Lung (tissue), 12 donors: ENCODE measurements around the gene SGCE. TPM values are rescaled to one million over a fixed set of nuclear protein-coding genes. Genes with fewer than 3 reads are reported as not detected.

Experiments used
- ATAC-seq: fragments of 200-7000 bp; cut with Tn5 transposase; one replicate; pipeline ENCODE4 v1.9.1; 2020; ENCODE audit warnings: moderate number of reproducible peaks; ENCODE audit not compliant: insufficient read depth, low FRiP score
- DNase-seq, 3 donors: peaks; one replicate each; pipeline ENCODE4 v3.0.0-alpha.2; 2013 to 2017
- H3K27ac ChIP-seq, 2 donors: one replicate each; pipeline ENCODE4 v1.5.1; 2013; ENCODE audit warnings: mild to moderate bottlenecking in 2 of 2, moderate library complexity in 2 of 2, control low read depth in 1 of 2, inconsistent platforms in 1 of 2, low read depth in 1 of 2, low read length in 1 of 2
- H3K27me3 ChIP-seq, 3 donors: one replicate each; pipeline ENCODE4 v1.5.1; 2013; ENCODE audit warnings: low read length in 2 of 3; ENCODE audit not compliant: control insufficient read depth in 3 of 3, insufficient read depth in 3 of 3
- H3K36me3 ChIP-seq, 4 donors: one replicate each; pipeline ENCODE4 v1.5.1; 2013; ENCODE audit warnings: low read length in 4 of 4, mild to moderate bottlenecking in 1 of 4, moderate library complexity in 1 of 4; ENCODE audit not compliant: control insufficient read depth in 4 of 4, insufficient read depth in 4 of 4
- H3K4me1 ChIP-seq, 5 donors: one replicate each; pipeline ENCODE4 v1.5.1; 2013; ENCODE audit warnings: low read length in 5 of 5, mild to moderate bottlenecking in 2 of 5, moderate library complexity in 1 of 5; ENCODE audit not compliant: control insufficient read depth in 5 of 5, insufficient read depth in 5 of 5
- H3K4me3 ChIP-seq: one replicate; pipeline ENCODE4 v1.5.1; 2013; ENCODE audit warnings: mild to moderate bottlenecking, control low read depth, moderate library complexity
- H3K9ac ChIP-seq, 2 donors: one replicate each; pipeline ENCODE4 v1.5.1; 2013; ENCODE audit warnings: low read length in 2 of 2, control low read depth in 1 of 2; ENCODE audit not compliant: insufficient read depth in 1 of 2
- H3K9me3 ChIP-seq, 4 donors: one replicate each; pipeline ENCODE4 v1.5.1; 2013; ENCODE audit warnings: low read length in 3 of 4, mild to moderate bottlenecking in 1 of 4, moderate library complexity in 1 of 4; ENCODE audit not compliant: control insufficient read depth in 4 of 4, insufficient read depth in 3 of 4
- WGBS, 2 donors: extraction: QIAGEN DNeasy Blood & Tissue Kit; methylation state at CpG; one replicate each; pipeline ENCODE4 v1.1.7; 2013; 5-methylcytosine and 5-hydroxymethylcytosine counted together
- polyA plus RNA-seq, 2 donors: library from polyadenylated mRNA; stranded (reverse); fragments of 200-250 nt; gene quantifications; one replicate each; pipeline ENCODE4 v1.2.1, GENCODE V29; 2013
- total RNA-seq, 2 donors: library from RNA; depleted of rRNA in 1 of 2; stranded (reverse); fragments of >200 nt in 1 of 2; gene quantifications; one replicate each; pipeline ENCODE4 v1.2.1, GENCODE V29; 2014 to 2021
- TF ChIP-seq, protein P1 (sequence below): IDR thresholded peaks from 2 replicates; pipeline ENCODE4 v1.5.1; 2012; ENCODE audit warnings: mild to moderate bottlenecking; ENCODE audit errors: control extremely low read depth, extremely low read depth
- donor health status: control.
- donor health status: control.
- donor health status: Bipolar disorder and iron deficiency.
- donor health status: healthy.
- donor health status: DM: yes; HTN: yes; CAD: no.

Gene SGCE
- total and polyA plus RNA-seq, 4 donors, result 22.9 to 171 (median 32.9) TPM

DNA sequence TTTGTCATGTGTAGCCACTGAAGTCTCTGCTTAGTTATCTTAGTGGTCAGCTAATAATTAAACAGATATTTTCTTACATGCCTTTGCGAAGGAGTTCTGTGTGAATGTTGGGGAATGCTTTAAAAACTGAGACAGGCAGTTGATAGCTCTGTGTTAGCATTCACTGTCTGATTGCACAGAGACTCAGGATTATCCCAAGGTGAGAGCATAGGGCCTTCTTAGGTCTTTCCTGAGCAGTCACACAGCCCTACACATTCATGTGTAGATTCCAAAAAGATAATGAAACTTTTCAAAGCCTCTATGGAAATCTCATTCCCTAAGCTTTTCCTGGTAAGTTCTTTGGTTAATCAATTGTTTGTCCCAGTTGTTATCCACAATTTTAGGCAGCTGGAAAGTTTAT lies 78.6 kb downstream of the SGCE start:
- WGBS, 2 donors, result 94 to 99% methylated on average over 1 of the region's 1 CpG
- ATAC-seq (no peak), DNase-seq (no peak)
- Histone ChIP-seq H3K4me3 (no peak overlapping the region), H3K9ac (no peak overlapping the region), H3K27ac (no peak overlapping the region), H3K27me3 (no peaks in the 10 kb centered on the region), H3K4me1 (no peaks in the 10 kb centered on the region), H3K9me3 (peaks cover 0 to 8% (median 6%) of the 10 kb centered on the region in 4 donors), H3K36me3 (peaks cover 3 to 10% (median 6%) of the 10 kb centered on the region in 4 donors)
- TF ChIP-seq, protein P1, sequence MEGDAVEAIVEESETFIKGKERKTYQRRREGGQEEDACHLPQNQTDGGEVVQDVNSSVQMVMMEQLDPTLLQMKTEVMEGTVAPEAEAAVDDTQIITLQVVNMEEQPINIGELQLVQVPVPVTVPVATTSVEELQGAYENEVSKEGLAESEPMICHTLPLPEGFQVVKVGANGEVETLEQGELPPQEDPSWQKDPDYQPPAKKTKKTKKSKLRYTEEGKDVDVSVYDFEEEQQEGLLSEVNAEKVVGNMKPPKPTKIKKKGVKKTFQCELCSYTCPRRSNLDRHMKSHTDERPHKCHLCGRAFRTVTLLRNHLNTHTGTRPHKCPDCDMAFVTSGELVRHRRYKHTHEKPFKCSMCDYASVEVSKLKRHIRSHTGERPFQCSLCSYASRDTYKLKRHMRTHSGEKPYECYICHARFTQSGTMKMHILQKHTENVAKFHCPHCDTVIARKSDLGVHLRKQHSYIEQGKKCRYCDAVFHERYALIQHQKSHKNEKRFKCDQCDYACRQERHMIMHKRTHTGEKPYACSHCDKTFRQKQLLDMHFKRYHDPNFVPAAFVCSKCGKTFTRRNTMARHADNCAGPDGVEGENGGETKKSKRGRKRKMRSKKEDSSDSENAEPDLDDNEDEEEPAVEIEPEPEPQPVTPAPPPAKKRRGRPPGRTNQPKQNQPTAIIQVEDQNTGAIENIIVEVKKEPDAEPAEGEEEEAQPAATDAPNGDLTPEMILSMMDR, result no peak

DNA sequence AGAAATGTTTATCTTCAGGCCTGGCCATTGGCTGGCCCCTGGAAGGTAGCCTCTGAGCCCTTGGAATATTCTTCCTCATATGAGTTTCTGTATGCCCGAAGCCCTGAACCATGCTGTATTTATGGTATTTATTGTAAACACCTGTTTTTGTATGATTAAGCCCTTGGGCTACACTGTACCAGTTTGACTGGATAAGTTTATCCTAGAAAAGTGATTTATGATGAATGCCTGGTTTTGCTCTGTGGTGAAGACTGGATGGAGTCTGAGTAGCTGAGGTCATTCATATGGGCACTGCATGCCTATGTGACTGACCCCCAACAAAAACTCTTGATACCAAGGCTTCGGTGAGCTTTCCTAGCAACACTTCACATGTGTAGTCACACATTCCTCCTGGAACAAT lies 79.6 kb downstream of the SGCE start:
- 96 to 99% methylated on average over 2 of the region's 2 CpGs for WGBS, 2 donors

DNA sequence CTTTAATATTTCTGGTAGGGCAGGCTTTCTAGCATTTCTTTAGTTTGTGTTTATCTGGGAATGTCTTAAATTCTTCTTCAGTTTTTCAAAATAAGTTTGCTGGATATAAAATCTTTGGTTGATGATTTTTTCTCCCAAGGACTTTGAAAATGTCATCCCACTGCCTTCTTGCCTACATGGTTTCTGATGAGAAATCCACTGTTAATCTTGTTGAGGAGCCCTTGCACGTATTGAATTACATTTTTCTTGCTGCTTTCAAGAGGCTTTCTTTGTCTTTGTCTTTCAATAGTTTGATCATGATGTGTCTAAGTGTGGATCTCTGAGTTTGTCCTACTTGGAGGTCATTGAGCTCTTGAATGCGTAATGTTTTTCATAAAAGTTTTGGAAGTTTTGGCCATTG lies 80.3 kb downstream of the SGCE start:
- Histone ChIP-seq H3K4me1 (no peaks in the 10 kb centered on the region), H3K4me3 (no peak overlapping the region), H3K9me3 (peaks cover 0 to 8% (median 6%) of the 10 kb centered on the region in 4 donors), H3K27ac (no peak overlapping the region), H3K27me3 (no peaks in the 10 kb centered on the region), H3K36me3 (peaks cover 3 to 11% (median 8%) of the 10 kb centered on the region in 4 donors), H3K9ac (no peak overlapping the region)
- ATAC-seq (no peak), DNase-seq (no peak)
- 95 to 97% methylated on average over 2 of the region's 2 CpGs for WGBS, 2 donors
- TF ChIP-seq, protein P1, result no peak

More for the DNA sequence above, 79.6 kb downstream of the SGCE start:
- H3K4me3 ChIP-seq, result no peak overlapping the region
- peaks cover 3 to 10% (median 6%) of the 10 kb centered on the region in 4 donors for H3K36me3 ChIP-seq
- H3K9ac ChIP-seq, result no peak overlapping the region
- H3K9me3 ChIP-seq, result peaks cover 0 to 8% (median 6%) of the 10 kb centered on the region in 4 donors
- no peaks in the 10 kb centered on the region for H3K4me1 ChIP-seq
- H3K27me3 ChIP-seq, result no peaks in the 10 kb centered on the region
- DNase-seq, result no peak
- TF ChIP-seq, protein P1, result no peak
- no peak overlapping the region for H3K27ac ChIP-seq
- no peak for ATAC-seq

DNA sequence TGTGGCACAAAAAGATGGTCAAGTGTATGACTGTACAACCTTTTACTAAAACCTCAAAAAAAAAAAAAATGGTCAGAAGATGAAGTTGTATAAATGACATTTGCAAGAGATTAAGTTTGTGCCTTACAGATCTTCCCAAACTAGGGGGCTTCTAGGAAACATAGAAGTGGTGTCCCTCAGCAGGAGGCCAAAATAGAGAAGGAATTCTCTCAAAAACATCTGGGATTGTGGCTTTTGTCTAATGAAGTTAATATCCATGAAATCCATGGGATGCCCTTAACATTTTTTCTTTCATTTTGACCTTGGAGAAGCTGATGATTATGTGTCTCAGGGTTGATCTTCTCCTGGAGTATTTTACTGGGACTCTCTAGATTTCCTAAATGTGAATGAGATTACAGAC lies 84.1 kb downstream of the SGCE start:
- TF ChIP-seq, protein P1, result no peak
- DNase-seq (no peak), ATAC-seq (no peak)
- no peaks in the 10 kb centered on the region for H3K4me1 ChIP-seq
- H3K36me3 ChIP-seq, result peaks cover 3 to 11% (median 7%) of the 10 kb centered on the region in 4 donors
- no peak overlapping the region for H3K27ac ChIP-seq
- H3K4me3 ChIP-seq, result no peak overlapping the region
- H3K9ac ChIP-seq, result no peak overlapping the region
- no peaks in the 10 kb centered on the region for H3K27me3 ChIP-seq
- peaks cover 0 to 8% (median 6%) of the 10 kb centered on the region in 4 donors for H3K9me3 ChIP-seq
